Muscle layer of colon (tissue), 2 donors: ENCODE measurements around the gene NUDT1.

Experiments
- H3K27ac ChIP-seq: one replicate; pipeline ENCODE4 v1.7.0; 2013; ENCODE audit warnings: low read depth, mild to moderate bottlenecking, low read length, moderate library complexity
- H3K27me3 ChIP-seq, 2 donors: one replicate each; pipeline ENCODE4 v1.7.0; 2013; ENCODE audit warnings: low read length in 2 of 2, mild to moderate bottlenecking in 2 of 2; ENCODE audit not compliant: insufficient read depth in 2 of 2, control insufficient read depth in 1 of 2
- H3K36me3 ChIP-seq: one replicate; pipeline ENCODE4 v1.7.0; 2013; ENCODE audit warnings: mild to moderate bottlenecking, low read length; ENCODE audit not compliant: insufficient read depth
- H3K4me1 ChIP-seq: one replicate; pipeline ENCODE4 v1.7.0; 2013; ENCODE audit warnings: mild to moderate bottlenecking, low read length; ENCODE audit not compliant: insufficient read depth
- H3K4me3 ChIP-seq, 2 donors: one replicate each; pipeline ENCODE4 v1.7.0; 2013; ENCODE audit warnings: low read length in 2 of 2, low read depth in 1 of 2, mild to moderate bottlenecking in 1 of 2, moderate library complexity in 1 of 2
- H3K9ac ChIP-seq: one replicate; pipeline ENCODE4 v1.7.0; 2013; ENCODE audit warnings: low read length
- H3K9me3 ChIP-seq: one replicate; pipeline ENCODE4 v1.7.0; 2013; ENCODE audit warnings: mild to moderate bottlenecking, low read length
- donor health status: abdominal sarcoma.
- donor health status: Adenocarcinoma of cecum.

Gene NUDT1

DNA sequence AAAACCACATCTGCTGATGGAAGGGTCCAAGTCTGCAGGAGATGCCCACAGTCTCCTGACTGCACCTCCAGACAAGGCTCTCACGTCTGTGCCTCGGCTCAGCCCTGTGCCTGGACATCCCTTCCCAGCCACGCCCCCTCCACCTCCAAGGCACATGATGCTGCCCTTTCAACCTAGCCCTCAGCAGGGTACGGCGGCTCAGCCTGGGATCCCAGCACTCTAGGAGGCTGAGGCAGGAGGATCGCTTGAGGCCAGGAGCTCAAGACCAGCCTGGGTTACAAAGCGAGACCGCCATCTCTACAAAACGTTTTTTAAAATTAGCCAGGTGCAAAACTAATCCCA is 23.6 kb upstream of the NUDT1 start:
- no peak overlapping the region for H3K9ac ChIP-seq
- H3K27me3 ChIP-seq: no peaks in the 10 kb centered on the region
- no peak overlapping the region for H3K27ac ChIP-seq
- no peaks in the 10 kb centered on the region for H3K9me3 ChIP-seq
- H3K36me3 ChIP-seq: peaks cover 36% of the 10 kb centered on the region
- no peaks in the 10 kb centered on the region for H3K4me1 ChIP-seq
- H3K4me3 ChIP-seq: no peak overlapping the region

DNA sequence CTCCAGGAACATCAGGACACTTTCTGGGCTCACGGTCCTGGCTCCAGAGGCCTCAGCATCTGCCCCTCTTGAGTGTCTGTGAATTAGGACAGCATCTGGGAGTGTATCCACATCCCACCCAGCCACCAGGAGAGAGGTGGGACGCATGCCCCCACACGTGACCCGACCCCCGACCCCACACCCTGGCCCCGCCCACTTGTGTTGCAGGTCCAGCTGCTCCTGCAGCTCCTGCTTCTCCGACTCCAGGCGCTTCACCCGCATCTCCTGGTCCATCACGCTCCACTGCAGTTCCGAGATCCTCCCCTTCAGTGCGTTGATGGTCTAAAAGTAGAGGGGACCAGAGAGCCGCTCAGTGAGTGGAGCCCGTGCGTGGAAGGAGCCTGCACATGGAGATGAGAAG is 22.9 kb upstream of the NUDT1 start:
- Histone ChIP-seq H3K9me3 (no peaks in the 10 kb centered on the region), H3K4me1 (no peaks in the 10 kb centered on the region), H3K27ac (no peak overlapping the region), H3K27me3 (no peaks in the 10 kb centered on the region), H3K36me3 (peaks cover 35% of the 10 kb centered on the region), H3K4me3 (no peak overlapping the region), H3K9ac (no peak overlapping the region)

DNA sequence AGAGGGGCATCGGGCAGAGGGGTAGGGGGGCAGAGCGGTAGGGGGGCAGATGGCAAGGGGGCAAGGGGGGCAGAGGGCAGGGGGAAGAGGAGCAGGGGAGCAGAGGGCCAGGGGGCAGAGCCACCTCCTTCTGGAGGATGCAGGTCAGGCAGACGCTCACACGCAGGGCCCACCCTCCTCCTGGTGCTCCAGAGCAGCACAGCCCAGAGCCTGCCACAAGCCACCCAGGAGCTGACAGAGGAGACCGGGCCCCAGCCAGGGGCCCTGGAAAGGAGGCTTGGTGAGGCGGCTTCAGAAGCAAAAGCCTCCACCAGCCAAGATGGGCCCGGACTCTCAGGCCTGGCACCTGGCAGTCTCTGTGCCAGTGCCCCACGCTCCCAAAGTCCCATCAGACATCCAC is 22.4 kb upstream of the NUDT1 start:
- Histone ChIP-seq H3K9me3 (no peaks in the 10 kb centered on the region), H3K4me3 (no peak overlapping the region), H3K27me3 (no peaks in the 10 kb centered on the region), H3K9ac (no peak overlapping the region), H3K36me3 (peaks cover 40% of the 10 kb centered on the region), H3K27ac (no peak overlapping the region), H3K4me1 (no peaks in the 10 kb centered on the region)

DNA sequence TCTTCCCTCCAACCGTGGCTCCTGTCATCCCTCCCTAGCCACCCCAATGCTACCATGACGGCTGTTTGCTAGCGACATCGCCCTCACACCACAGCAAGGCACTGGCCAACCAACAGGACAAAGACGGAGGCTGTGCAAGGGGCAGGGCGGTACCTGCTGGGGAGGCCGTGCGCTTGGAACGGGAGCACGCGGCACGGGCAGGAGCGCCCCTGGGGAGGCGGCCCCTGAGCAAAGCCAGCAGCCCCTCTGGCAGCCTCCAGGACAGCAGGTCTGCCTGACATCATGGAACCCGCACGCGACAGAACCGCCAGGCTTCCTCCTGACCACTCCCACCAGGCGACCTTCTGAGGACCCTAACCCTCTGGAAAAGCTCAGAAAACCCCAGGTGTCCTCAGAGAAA is 22.0 kb upstream of the NUDT1 start:
- H3K27ac ChIP-seq: no peak overlapping the region
- peaks cover 44% of the 10 kb centered on the region for H3K36me3 ChIP-seq
- H3K9ac ChIP-seq: no peak overlapping the region
- H3K27me3 ChIP-seq: no peaks in the 10 kb centered on the region
- H3K4me3 ChIP-seq: no peak overlapping the region
- H3K4me1 ChIP-seq: no peaks in the 10 kb centered on the region
- H3K9me3 ChIP-seq: no peaks in the 10 kb centered on the region

DNA sequence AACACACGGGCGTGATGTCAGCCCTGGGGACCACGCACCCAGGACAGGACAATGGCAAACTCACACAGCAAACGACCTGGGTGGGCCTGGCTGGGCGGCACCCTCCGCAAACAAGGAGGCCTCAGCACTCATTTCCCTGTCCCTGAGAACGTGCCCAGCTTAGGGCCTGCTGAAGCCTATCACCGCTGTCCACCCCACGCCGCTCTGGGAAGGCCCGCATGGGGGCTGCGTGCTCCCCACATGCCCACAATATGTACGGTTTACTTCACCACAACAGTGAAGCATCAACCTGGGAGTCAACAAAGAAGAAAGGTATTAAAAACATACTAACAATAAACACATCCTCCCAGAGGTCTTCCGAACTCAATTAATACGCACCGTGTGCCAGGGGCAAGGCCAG is 21.5 kb upstream of the NUDT1 start:
- H3K36me3 ChIP-seq: peaks cover 46% of the 10 kb centered on the region
- H3K9ac ChIP-seq: no peak overlapping the region
- H3K27ac ChIP-seq: no peak overlapping the region
- H3K4me1 ChIP-seq: no peaks in the 10 kb centered on the region
- H3K9me3 ChIP-seq: no peaks in the 10 kb centered on the region
- H3K4me3 ChIP-seq: no peak overlapping the region
- no peaks in the 10 kb centered on the region for H3K27me3 ChIP-seq

DNA sequence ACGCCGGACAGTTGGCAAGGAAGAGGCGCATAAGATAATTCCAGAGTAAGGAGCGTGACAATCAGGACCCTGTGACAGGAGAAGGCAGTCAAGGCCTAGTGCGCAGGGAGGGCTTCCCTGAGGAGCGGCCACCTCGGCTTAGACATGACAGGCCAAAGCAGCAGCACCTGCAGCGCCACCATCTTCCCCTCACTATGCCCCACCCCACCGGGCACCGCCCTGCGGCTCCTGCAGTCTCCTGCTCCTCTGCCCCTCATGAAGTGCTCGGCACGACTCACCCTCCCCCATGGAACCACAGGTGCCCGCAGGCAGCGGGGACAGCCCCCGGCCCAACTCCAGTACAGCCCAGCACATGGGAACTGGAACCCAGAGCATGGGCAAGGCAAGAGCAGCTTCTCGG is 21.1 kb upstream of the NUDT1 start:
- no peak overlapping the region for H3K4me3 ChIP-seq
- H3K9me3 ChIP-seq: no peaks in the 10 kb centered on the region
- no peaks in the 10 kb centered on the region for H3K4me1 ChIP-seq
- H3K9ac ChIP-seq: no peak overlapping the region
- H3K27me3 ChIP-seq: no peaks in the 10 kb centered on the region
- no peak overlapping the region for H3K27ac ChIP-seq
- H3K36me3 ChIP-seq: peaks cover 46% of the 10 kb centered on the region

DNA sequence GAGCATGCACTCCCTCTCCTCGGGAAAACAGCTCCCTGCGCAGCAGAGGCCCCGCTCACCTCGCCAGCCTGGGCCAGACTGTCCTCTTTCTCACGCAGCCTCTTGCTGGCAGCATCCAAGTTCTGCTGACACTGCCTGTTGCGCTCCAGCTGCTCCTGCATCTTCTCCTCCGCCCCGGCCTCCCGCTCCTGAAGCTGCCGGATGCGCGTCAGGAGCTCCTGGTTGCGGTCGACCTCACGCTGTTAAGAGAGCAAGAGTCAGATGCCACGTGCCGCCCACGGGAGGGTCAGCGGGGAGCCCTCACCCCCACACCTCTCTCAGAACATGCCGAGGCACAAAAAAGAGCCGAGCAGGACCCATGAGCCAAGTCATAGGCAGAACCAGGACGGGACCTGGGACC is 19.5 kb upstream of the NUDT1 start:
- Histone ChIP-seq H3K4me3 (no peak overlapping the region), H3K27me3 (no peaks in the 10 kb centered on the region), H3K4me1 (no peaks in the 10 kb centered on the region), H3K9ac (no peak overlapping the region), H3K27ac (no peak overlapping the region), H3K36me3 (peaks cover 40% of the 10 kb centered on the region), H3K9me3 (no peaks in the 10 kb centered on the region)

DNA sequence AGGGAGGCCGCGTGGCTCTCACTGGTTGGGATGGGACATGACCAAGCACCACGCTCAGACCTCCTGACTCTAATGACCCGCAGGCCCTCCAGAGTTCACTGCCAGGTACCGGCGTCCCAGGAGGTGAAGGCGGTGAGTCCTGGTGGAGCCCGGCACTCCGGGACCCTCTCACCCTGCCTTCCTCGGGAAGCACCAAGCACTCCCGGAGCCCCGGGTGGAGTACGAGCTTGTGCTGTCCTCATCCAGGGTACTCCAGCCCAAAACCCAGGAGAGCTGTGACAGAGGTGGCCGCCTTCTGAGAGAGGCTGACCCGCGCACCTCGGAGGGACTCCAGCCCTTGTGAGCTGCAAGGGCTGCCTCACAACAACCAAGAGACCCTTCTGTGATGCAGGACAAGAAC is 18.7 kb upstream of the NUDT1 start:
- Histone ChIP-seq H3K27me3 (no peaks in the 10 kb centered on the region), H3K9me3 (no peaks in the 10 kb centered on the region), H3K27ac (no peak overlapping the region), H3K4me3 (no peak overlapping the region), H3K36me3 (peaks cover 32% of the 10 kb centered on the region), H3K9ac (no peak overlapping the region), H3K4me1 (no peaks in the 10 kb centered on the region)

DNA sequence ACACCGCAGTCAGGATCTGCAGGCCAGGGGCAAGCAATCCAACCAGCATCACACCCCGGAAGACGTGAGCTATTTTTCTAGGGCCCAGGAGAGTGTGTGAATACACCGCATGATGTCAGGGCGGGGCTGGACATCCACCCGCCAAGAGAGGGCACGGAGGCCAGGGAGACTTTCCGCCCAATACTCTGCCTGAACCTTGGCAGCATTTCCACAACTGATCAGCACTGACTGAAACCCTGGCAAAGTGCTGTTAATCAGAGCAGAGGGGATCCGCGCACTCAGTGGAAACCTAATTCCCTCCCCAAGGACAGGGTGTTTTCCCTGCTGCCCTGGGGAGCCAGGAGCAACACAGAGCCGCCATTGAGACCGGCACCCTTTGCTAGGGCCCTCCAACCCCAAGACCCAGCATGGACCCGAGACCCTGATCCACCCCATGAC is 17.5 kb upstream of the NUDT1 start:
- H3K9ac ChIP-seq: no peak overlapping the region
- no peaks in the 10 kb centered on the region for H3K27me3 ChIP-seq
- peaks cover 33% of the 10 kb centered on the region for H3K36me3 ChIP-seq
- H3K4me3 ChIP-seq: no peak overlapping the region
- H3K4me1 ChIP-seq: no peaks in the 10 kb centered on the region
- no peaks in the 10 kb centered on the region for H3K9me3 ChIP-seq
- no peak overlapping the region for H3K27ac ChIP-seq

DNA sequence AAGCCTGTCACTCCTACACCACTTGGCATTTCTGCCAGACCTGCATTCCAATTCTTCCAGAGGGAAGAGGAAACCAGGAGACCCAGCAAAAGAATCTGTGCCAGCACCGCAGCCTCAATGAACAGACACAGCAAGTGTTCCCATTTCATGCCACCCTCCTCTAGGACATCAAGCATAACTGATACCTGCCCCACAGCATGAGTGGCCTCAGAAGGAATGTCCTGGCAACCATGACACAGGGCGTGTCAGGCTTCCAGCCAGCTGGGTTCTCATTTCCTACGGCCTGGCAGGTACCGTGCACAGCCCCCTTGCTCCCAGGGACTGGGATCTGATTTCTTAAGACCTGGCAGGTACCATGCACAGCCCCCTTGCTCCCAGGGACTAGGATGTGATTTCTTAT is 17.1 kb upstream of the NUDT1 start:
- Histone ChIP-seq H3K4me1 (no peaks in the 10 kb centered on the region), H3K4me3 (no peak overlapping the region), H3K27me3 (no peaks in the 10 kb centered on the region), H3K36me3 (peaks cover 34% of the 10 kb centered on the region), H3K9ac (no peak overlapping the region), H3K27ac (no peak overlapping the region), H3K9me3 (no peaks in the 10 kb centered on the region)

DNA sequence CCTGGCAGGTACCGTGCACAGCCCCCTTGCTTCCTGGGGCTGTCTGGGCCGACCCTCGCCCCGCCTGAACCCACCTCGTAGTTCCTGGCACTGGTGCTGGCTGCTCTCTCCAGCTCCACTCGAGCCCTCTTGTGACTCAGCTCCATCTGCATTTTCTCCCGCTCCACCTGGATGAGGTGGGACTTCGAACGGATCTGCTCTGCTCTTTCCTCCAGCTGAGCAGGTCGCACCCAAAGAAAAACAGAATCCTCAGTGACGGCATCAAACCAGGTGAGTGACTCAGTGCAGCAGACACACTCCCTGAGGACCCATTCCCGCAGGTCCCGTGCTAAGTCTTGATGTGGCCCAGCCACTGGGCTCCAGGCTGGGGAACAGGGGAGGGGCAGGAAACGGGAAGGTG is 16.7 kb upstream of the NUDT1 start:
- H3K27ac ChIP-seq: no peak overlapping the region
- no peaks in the 10 kb centered on the region for H3K9me3 ChIP-seq
- no peak overlapping the region for H3K4me3 ChIP-seq
- H3K36me3 ChIP-seq: peaks cover 39% of the 10 kb centered on the region
- no peak overlapping the region for H3K9ac ChIP-seq
- no peaks in the 10 kb centered on the region for H3K4me1 ChIP-seq
- H3K27me3 ChIP-seq: no peaks in the 10 kb centered on the region

DNA sequence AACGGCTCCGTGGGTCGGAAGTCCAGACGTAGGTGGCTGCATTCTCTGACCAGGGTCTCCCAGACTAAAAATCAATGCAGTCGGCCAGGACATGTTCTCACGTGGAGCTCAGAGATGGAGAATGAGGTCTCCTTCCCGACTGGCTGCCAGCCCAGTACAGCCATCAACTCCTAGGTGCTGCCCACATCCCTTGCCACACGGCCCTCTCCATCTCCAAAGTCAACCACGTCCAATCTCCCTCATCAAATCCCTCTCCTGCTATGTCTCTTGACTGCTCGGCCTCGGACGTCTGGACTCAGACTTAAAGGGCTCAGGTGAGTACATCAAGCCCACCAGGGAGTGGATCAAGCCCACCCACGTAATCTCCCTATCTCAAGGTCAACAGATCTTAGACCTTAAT is 16.2 kb upstream of the NUDT1 start:
- peaks cover 39% of the 10 kb centered on the region for H3K36me3 ChIP-seq
- H3K4me1 ChIP-seq: no peaks in the 10 kb centered on the region
- H3K27ac ChIP-seq: no peak overlapping the region
- H3K4me3 ChIP-seq: no peak overlapping the region
- H3K9ac ChIP-seq: no peak overlapping the region
- H3K9me3 ChIP-seq: no peaks in the 10 kb centered on the region
- no peaks in the 10 kb centered on the region for H3K27me3 ChIP-seq
